GM19397 (cell line): ENCODE measurements around the gene OR13C4.
"Not testable (repeated sequence)": the region's sequence is repeated elsewhere in the genome, so short reads cannot be mapped to it uniquely, and the experiment has no call there.

Source experiments
- ATAC-seq: cut with Tn5 transposase; IDR thresholded peaks from one replicate; pipeline ENCODE4 v1.9.1; 2021; ENCODE audit warnings: mild to moderate bottlenecking, moderate library complexity; ENCODE audit not compliant: unreplicated experiment

OR13C4 gene

GRCh38 chr9:104527109-104527508 is at the start of gene OR13C4:
Gene OR13C4, minus strand, starts transcription at chr9:104527209. Its CDS starts 0 bp downstream, at chr9:104527209.
- ATAC-seq, result no peak

DNA sequence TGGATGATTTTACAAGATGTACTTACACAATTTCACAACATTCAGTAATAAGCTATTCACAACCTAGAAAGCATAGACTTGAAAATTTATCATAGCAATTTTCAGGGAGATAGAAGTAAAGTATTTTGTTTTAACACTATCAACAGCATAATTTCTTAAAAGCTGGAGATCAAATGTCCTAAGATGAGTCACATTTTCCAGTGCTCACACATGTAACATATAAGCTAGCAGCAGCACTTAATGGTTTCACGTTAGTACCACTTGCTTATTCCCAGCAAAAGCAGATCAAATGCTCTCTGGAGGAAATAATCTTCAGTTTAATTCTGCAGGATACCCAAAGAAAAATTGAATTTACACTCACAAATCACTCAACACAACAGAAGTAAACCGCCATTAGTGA is 48.4 kb upstream of the OR13C4 start:
- ATAC-seq, result no peak

GRCh38 chr9:104572612-104573011 is 45.6 kb upstream of the OR13C4 start:
- ATAC-seq, result no peak

- ATAC-seq, result no peak
Measured at GRCh38 chr9:104568868-104569267, 41.9 kb upstream of the OR13C4 start, which contains the start of gene OR13C8. Gene OR13C8, plus strand, starts transcription at chr9:104569168. Its CDS starts 0 bp downstream, at chr9:104569168.

DNA sequence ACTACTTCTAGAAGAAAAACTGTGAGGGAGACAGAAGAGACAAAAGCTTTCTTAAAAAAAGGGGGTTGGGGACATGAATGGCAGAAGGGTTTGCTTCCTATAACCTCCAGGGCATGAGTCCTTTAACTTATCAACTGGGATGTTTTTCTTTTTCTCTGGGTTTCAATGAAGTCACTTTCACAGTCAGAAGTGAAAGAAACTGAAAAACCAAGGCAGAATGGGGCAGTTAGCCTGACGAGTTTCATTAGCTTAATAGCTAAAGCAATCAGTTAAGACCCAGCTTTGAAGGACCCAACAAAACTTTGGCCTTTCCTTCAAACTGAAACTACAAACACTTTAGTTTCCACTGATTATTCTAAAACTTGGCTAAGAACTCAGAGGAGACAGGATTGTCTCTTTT is 37.3 kb upstream of the OR13C4 start:
- ATAC-seq, result no peak

DNA sequence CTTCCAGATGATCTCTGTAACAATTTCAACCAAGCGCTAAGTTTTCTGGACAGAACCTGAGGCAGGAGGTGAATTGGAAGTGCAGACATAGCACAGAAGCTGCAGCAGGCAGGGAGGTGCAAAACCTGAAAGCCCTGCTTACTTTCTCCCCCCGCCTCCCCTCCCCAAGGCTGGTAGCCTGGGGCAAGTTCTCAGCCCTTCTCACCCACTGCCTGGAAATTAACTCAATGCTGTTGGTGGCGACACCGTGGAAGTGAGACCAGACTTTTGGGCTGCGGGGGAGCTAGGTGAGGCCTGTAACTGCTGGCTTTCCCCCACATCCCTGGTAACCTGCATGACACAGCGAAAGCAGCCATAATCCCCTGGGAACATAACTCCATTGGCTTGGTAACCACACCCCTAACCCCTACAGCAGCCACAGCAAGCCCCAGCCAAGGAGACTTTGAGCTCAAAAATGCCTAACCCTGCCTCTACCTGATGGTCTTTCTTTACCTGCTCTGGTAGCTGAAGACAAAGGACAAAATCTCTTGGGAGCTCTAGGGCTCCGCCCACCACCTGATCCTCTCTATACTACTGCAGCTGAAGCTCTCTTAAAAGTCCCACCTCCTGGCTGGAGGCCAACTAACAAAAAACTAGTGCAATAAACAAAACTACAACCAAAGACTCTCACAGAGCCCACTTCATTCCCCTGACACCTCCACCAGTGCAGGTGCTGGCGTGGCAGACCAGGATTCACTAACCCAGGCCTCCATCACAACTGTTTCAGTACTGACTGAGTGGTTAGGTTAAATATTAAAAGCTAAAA is 30.0 kb upstream of the OR13C4 start:
- no peak for ATAC-seq

DNA sequence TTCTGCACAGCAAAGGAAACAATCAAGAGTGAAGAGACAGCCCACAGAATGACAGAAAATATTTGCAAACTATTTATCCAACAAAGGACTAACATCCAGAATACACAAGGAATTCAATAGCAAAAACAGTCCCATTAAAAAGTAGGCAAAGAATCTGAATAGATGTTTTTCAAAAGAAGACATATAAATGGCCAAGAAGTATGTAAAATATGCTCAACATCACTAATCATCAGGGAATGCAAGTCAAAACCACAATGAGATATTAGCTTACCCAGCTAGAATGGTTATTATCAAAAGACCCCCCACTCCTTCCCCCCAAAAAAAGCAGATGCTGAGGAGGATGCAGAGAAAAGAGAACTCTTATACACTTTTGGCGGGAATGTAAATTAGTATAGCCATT is 28.5 kb upstream of the OR13C4 start:
- ATAC-seq, result no peak

DNA sequence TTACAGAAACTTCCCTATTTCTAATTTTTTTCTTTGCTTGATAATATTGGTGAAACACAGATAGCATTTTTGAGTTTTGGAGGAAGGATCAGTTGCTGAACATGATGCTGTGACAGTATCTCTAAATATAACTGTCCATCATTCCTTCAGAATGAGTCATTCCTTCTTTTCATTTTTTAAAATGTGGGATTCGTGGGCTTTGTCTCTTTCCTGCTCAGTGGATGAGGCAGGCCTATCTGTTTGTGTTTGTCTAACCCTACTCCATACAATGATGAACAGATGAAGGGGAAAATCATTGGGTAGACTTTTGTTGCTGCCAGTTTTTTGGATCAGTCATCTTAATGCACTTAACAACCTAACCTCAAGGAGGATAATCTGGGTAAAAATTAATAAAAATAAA is 26.3 kb upstream of the OR13C4 start:
- ATAC-seq, result no peak

GRCh38 chr9:104544644-104545043 is 17.6 kb upstream of the OR13C4 start:
- ATAC-seq, result no peak

GRCh38 chr9:104539275-104539674 is 12.3 kb upstream of the OR13C4 start:
- no peak for ATAC-seq

- no peak for ATAC-seq
Measured at GRCh38 chr9:104536756-104537155, 9.7 kb upstream of the OR13C4 start, which contains the start of gene OR13C3. Gene OR13C3, minus strand, starts transcription at chr9:104536856. Its CDS starts 133 bp downstream, at chr9:104536723.

DNA sequence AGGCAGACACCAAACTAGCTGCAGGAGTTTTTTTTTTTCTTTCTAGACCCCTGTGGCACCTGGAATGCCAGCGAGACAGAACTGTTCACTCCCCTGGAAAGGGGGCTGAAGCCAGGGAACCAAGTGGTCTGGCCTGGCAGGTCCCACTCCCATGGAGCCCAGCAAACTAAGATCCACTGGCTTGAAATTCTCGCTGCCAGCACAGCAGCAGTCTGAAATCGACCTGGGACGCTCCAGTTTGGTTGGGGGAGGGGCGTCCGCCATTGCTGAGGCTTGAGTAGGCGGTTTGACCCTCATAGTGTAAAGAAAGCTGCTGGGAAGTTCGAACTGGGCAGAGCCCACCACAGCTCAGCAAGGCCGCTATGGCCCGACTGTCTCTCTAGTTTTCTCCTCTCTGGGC is 6.8 kb downstream of the OR13C4 start:
- not testable (repeated sequence) for ATAC-seq

- ATAC-seq, result no peak
Measured at GRCh38 chr9:104514901-104515300, 12.1 kb downstream of the OR13C4 start.

GRCh38 chr9:104506565-104506964 is 20.4 kb downstream of the OR13C4 start:
- ATAC-seq, result no peak

DNA sequence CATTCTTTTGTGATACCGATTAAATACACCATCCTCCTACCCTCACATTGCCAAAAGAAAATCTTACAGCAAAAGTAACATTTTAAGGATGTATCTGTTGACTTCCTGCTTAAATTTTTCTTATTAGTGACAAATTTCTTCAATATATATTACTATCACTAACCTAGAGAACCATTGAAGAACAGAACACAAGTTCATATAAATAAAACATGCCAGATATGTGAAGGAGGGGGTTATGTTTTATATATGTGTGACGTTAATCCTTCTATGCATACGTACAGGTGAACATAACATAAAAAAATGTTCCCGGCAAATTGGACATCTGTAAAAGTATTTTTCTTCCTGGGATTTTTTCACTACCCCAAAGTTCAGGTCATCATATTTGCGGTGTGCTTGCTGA is 23.0 kb downstream of the OR13C4 start, which contains the start of gene OR13F1:
OR13F1 (plus strand) TSS at position 301 of the 400 bp plus-strand sequence; CDS start at position 301, 0 bp downstream.
- no peak for ATAC-seq

- ATAC-seq, result no peak
Measured at GRCh38 chr9:104503440-104503839, 23.6 kb downstream of the OR13C4 start.

GRCh38 chr9:104494808-104495207 is 32.2 kb downstream of the OR13C4 start:
- no peak for ATAC-seq

- ATAC-seq, result no peak
Measured at GRCh38 chr9:104485014-104485413, 42.0 kb downstream of the OR13C4 start.

- no peak for ATAC-seq
Measured at GRCh38 chr9:104482921-104483570, 44.0 kb downstream of the OR13C4 start.
